Caco-2 (cell line): Measurements from ENCODE around the gene NKX2-3. TPM values are rescaled to one million over a fixed set of nuclear protein-coding genes. Genes with fewer than 3 reads are reported as not detected.

Source experiments
- BruUV-seq: library from RNA; stranded (reverse); fragments of 400-500 nt; replicated peaks from 2 replicates; lab custom pipeline; 2021; lab: Mats Ljungman, UMichigan
- CTCF ChIA-PET: fragments of 300-600 bp; sonication (Branson Sonifier 250); formaldehyde crosslinking; loops from one replicate; lab custom pipeline; 2022; ENCODE audit warnings: antibody characterized with exemption; lab: Charles Lee
- POLR2A ChIA-PET: fragments of 300-600 bp; sonication (Branson Sonifier 250); formaldehyde crosslinking; loops from one replicate; lab custom pipeline; 2022; ENCODE audit warnings: antibody characterized with exemption; lab: Charles Lee
- DNase-seq, 2 experiments: peaks; one replicate each; pipeline versions ENCODE4 v3.0.0 to v3.0.0-alpha.2; 2020 to 2022
- H3K27me3 ChIP-seq: replicated peaks from 2 replicates; pipeline ENCODE4 v1.6.0; 2011; ENCODE audit warnings: low read length; ENCODE audit not compliant: control insufficient read depth, insufficient read depth
- H3K36me3 ChIP-seq: 2 replicates; pipeline ENCODE4 v1.5.1; 2011; ENCODE audit warnings: low read length; ENCODE audit not compliant: control insufficient read depth, insufficient read depth
- H3K4me1 ChIP-seq: fragments of 250-450 bp; sonication (Bioruptor Pico); 2 replicates; pipeline ENCODE4 v1.5.1; 2020; ENCODE audit warnings: mild to moderate bottlenecking
- H3K4me3 ChIP-seq: 2 replicates; pipeline ENCODE4 v1.5.1; 2011; ENCODE audit warnings: low read depth, mild to moderate bottlenecking, control low read depth, low read length
- H3K9me3 ChIP-seq: fragments of 250-450 bp; sonication (Bioruptor Pico); 2 replicates; pipeline ENCODE4 v1.5.1; 2020; ENCODE audit warnings: mild to moderate bottlenecking, moderate library complexity
- H3K27ac Mint-ChIP-seq: one replicate; pipeline ENCODE4 v1.8.0; 2022; ENCODE audit warnings: mixed read lengths; ENCODE audit not compliant: unreplicated experiment
- H3K27me3 Mint-ChIP-seq: one replicate; pipeline ENCODE4 v1.8.0; 2022; ENCODE audit warnings: mixed read lengths; ENCODE audit not compliant: insufficient read depth, unreplicated experiment
- H3K36me3 Mint-ChIP-seq: one replicate; pipeline ENCODE4 v1.8.0; 2022; ENCODE audit warnings: mild to moderate bottlenecking, mixed read lengths; ENCODE audit not compliant: insufficient read depth, unreplicated experiment
- H3K4me1 Mint-ChIP-seq: one replicate; pipeline ENCODE4 v1.8.0; 2022; ENCODE audit warnings: low read depth, mixed read lengths; ENCODE audit not compliant: unreplicated experiment
- H3K4me3 Mint-ChIP-seq: one replicate; pipeline ENCODE4 v1.8.0; 2022; ENCODE audit warnings: mild to moderate bottlenecking, moderate library complexity, mixed read lengths; ENCODE audit not compliant: unreplicated experiment
- H3K9me3 Mint-ChIP-seq: one replicate; pipeline ENCODE4 v1.8.0; 2022; ENCODE audit warnings: mixed read lengths; ENCODE audit not compliant: unreplicated experiment
- intact Hi-C: fragments of 100-400 bp; cut with micrococcal nuclease; formaldehyde crosslinking; loops from one replicate; pipeline ENCODE4 v1.10.0; 2022; ENCODE audit not compliant: unreplicated experiment
- total RNA-seq: library from RNA; stranded (reverse); gene quantifications from 2 replicates; pipeline ENCODE4 v1.2.3, GENCODE V29; 2022
- TF ChIP-seq, protein P1 (sequence below), 2 experiments: fragments of 200-600 bp in 1 of 2; IDR thresholded peaks; 1 replicate in 1 of 2; 2 replicates in 1 of 2; pipeline versions ENCODE4 v1.5.1 to v1.8.0; 2011 to 2022; ENCODE audit warnings: antibody characterized with exemption in 1 of 2, control low read depth in 1 of 2, inconsistent platforms in 1 of 2, low read depth in 1 of 2, low read length in 1 of 2, mild to moderate bottlenecking in 1 of 2, moderate library complexity in 1 of 2; ENCODE audit not compliant: insufficient read depth in 1 of 2, severe bottlenecking in 1 of 2, unreplicated experiment in 1 of 2

The NKX2-3 gene
- total RNA-seq, 1 experiment from 2014 or later = 0.43 TPM

GRCh38 chr10:99524050-99524666 lies 8.6 kb upstream of the NKX2-3 start:
- POLR2A ChIA-PET = no interaction called here
- H3K27me3 ChIP-seq = no peaks in the 10 kb centered on the region; the same call in 1 of the 2 replicates
- no peaks in the 10 kb centered on the region for H3K9me3 Mint-ChIP-seq
- peaks cover 13% of the 10 kb centered on the region for H3K4me1 ChIP-seq
- no peaks in the 10 kb centered on the region for H3K9me3 ChIP-seq
- peaks cover 5% of the 10 kb centered on the region for H3K36me3 Mint-ChIP-seq
- H3K27me3 Mint-ChIP-seq = peaks cover 5% of the 10 kb centered on the region
- intact Hi-C loops = no loop called here
- CTCF ChIA-PET = no interaction called here
- no peak overlapping the region for H3K27ac Mint-ChIP-seq
- H3K4me3 Mint-ChIP-seq = peak overlapping the region; percentile 91
- DNase-seq = no peak
- peaks cover 17% of the 10 kb centered on the region for H3K4me1 Mint-ChIP-seq
- H3K4me3 ChIP-seq = no peak overlapping the region
- TF ChIP-seq, protein P1, sequence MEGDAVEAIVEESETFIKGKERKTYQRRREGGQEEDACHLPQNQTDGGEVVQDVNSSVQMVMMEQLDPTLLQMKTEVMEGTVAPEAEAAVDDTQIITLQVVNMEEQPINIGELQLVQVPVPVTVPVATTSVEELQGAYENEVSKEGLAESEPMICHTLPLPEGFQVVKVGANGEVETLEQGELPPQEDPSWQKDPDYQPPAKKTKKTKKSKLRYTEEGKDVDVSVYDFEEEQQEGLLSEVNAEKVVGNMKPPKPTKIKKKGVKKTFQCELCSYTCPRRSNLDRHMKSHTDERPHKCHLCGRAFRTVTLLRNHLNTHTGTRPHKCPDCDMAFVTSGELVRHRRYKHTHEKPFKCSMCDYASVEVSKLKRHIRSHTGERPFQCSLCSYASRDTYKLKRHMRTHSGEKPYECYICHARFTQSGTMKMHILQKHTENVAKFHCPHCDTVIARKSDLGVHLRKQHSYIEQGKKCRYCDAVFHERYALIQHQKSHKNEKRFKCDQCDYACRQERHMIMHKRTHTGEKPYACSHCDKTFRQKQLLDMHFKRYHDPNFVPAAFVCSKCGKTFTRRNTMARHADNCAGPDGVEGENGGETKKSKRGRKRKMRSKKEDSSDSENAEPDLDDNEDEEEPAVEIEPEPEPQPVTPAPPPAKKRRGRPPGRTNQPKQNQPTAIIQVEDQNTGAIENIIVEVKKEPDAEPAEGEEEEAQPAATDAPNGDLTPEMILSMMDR (IDR thresholded peaks at IDR 0.05; ENCODE audit: insufficient read depth in 1 of 2, low read depth in 1 of 2, low read length in 1 of 2, severe bottlenecking in 1 of 2, unreplicated experiment in 1 of 2) = no peak
- no TSS peak for BruUV-seq
- no peaks in the 10 kb centered on the region for H3K36me3 ChIP-seq

GRCh38 chr10:99524736-99525380 lies 7.9 kb upstream of the NKX2-3 start:
- no peak overlapping the region for H3K4me3 Mint-ChIP-seq
- ChIA-PET POLR2A (no interaction called here), CTCF (no interaction called here)

DNA sequence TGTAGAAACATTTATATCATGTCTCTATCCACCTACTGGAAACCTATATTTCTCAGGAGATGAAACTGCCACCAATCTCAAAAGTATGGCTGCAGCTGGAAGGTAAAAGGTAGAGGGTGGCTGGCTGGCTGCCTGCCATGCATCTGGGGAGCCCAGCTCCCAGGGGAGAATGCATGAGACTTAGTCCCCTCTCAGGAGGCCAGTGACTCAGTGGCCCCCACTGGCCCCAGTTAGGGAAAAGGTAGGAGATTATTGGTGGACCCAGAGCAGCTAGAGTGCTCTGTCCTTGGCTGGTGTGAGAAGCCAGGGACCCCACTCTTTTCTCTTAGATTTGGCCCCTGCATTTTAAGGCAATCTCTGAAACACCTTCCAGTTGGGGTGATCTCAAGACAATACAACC lies 6.8 kb upstream of the NKX2-3 start:
- Mint-ChIP-seq H3K4me3 (no peak overlapping the region), H3K27me3 (peaks cover 5% of the 10 kb centered on the region), H3K4me1 (peaks cover 17% of the 10 kb centered on the region), H3K27ac (no peak overlapping the region), H3K9me3 (no peaks in the 10 kb centered on the region), H3K36me3 (peaks cover 5% of the 10 kb centered on the region)
- Histone ChIP-seq H3K36me3 (no peaks in the 10 kb centered on the region), H3K27me3 (no peaks in the 10 kb centered on the region; the same call in 1 of the 2 replicates), H3K4me1 (peaks cover 9% of the 10 kb centered on the region; the same call in 1 of the 2 replicates), H3K4me3 (no peak overlapping the region), H3K9me3 (no peaks in the 10 kb centered on the region)
- intact Hi-C loops = no loop called here
- POLR2A ChIA-PET = no interaction called here
- CTCF ChIA-PET = no interaction called here
- TF ChIP-seq, protein P1 (IDR thresholded peaks at IDR 0.05; ENCODE audit: insufficient read depth in 1 of 2, low read depth in 1 of 2, low read length in 1 of 2, severe bottlenecking in 1 of 2, unreplicated experiment in 1 of 2) = no peak
- no TSS peak for BruUV-seq
- DNase-seq = no peak

More at GRCh38 chr10:99524736-99525380, 7.9 kb upstream of the NKX2-3 start:
- Histone ChIP-seq H3K9me3 (no peaks in the 10 kb centered on the region), H3K4me3 (no peak overlapping the region), H3K36me3 (no peaks in the 10 kb centered on the region), H3K27me3 (no peaks in the 10 kb centered on the region; the same call in 1 of the 2 replicates), H3K4me1 (peaks cover 13% of the 10 kb centered on the region)
- no TSS peak for BruUV-seq
- no peak for DNase-seq
- no peaks in the 10 kb centered on the region for H3K9me3 Mint-ChIP-seq
- H3K4me1 Mint-ChIP-seq = peaks cover 17% of the 10 kb centered on the region
- intact Hi-C loops = no loop called here
- H3K36me3 Mint-ChIP-seq = peaks cover 5% of the 10 kb centered on the region
- H3K27ac Mint-ChIP-seq = no peak overlapping the region
- TF ChIP-seq, protein P1 (IDR thresholded peaks at IDR 0.05; ENCODE audit: insufficient read depth in 1 of 2, low read depth in 1 of 2, low read length in 1 of 2, severe bottlenecking in 1 of 2, unreplicated experiment in 1 of 2) = no peak
- peaks cover 5% of the 10 kb centered on the region for H3K27me3 Mint-ChIP-seq
